Fibroblast of skin of right quadriceps (primary cell): ENCODE data around the gene UBASH3A.
"Not testable (repeated sequence)": the region's sequence is repeated elsewhere in the genome, so short reads cannot be mapped to it uniquely, and the experiment has no call there.

Experiments
- DNase-seq: peaks from one replicate; pipeline ENCODE4 v3.0.0-alpha.2; 2013

UBASH3A gene

DNA sequence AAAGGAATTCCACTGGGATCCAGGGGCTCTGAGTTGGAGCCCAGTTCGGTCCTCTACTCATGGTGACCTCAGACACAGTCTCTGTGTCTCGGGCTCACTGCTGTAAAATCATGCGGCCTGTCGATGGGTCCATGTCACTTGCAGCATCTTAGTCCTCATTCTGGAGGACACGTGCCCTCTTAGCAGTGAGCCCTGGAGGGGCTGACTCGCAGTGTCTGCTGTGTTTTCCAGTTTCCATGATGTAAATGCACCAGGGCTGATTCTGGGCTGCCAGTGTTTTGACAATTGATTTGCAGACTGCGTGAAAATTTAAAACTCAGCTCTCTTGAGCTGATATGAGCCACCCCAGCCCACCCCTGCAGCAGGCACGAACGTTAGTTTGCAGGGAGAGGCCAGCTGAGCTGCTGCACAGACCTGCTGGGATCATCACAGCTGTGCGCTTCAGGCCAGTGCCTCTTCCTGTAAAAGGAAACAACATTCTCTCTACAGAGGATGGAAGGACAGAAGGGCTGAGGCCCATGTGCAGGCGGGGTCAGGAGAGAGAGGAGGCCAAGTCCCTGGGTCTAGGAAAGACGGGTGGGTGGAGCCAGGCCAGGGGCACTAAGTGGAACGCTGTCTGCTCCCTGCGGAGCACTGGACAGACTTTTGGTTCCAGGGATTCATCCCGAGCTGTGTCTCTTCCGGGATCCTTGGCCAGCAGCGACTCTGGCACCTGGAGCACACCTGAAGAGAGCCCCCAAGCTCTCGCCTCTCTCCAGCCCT lies 49.7 kb downstream of the UBASH3A start:
- DNase-seq: no peak

DNA sequence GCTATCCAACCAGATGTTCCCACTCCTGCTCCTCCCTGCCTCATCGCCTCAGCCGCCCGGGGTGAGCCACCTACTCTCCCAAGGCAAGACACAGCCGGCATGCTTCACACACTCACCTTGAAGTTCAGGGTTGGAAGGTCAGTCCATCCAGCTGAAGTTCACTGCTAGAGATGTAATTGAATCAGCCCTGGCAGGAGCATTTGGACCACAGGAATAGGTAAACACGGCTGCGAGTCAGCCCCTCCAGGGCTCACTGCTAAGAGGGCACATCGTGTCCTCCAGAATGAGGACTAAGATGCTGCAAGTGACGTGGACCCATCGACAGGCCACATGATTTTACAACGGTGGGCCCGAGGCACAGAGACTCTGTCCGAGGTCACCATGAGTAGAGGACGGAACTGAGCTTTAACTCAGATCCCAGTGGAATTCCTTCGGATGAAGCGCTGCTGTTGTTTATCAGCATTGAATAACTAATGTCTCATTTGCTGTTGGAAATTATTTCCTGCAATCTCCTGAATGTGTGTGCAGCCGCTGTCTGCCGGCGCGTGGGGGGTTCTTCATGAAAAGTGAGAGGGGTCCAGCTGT lies 50.4 kb downstream of the UBASH3A start:
- DNase-seq: no peak

DNA sequence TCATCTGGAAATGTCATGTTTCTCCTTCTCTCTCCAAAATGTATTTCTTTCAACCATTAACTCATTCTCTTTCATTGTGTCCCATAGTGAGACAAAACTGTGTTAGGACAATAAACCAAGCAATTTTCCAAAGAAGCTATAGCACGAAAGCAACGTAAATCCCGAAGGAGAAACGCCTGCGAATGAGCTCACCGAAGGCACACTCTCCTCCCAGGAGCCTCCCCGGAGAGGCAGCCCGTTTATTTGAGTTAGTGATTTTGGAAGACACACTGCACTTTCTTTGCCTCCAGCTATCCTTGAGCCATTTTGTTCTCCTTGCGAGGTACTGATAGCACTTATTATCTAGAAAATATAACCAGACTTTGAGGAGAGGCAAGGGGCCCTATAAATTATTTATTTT lies 51.1 kb downstream of the UBASH3A start:
- no peak for DNase-seq

DNA sequence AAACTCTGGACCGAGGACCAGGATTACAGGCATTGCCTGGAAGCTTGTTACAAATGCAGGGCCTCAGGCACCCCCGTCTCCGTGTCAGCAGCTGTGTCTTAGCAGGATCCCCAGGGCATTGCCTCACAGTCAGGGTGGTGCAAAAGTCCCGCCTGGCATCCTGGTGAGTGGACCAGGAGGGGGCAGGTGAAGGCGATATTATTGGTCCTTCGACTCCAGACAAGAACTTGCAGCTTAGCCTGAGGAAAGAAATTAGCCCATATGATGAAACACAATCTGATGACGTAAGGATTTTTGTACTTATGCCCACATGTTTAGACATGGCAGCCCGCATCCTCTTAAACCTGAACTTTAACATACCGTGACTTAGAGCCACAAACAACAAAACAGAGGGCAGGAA lies 51.5 kb downstream of the UBASH3A start:
- DNase-seq: no peak

DNA sequence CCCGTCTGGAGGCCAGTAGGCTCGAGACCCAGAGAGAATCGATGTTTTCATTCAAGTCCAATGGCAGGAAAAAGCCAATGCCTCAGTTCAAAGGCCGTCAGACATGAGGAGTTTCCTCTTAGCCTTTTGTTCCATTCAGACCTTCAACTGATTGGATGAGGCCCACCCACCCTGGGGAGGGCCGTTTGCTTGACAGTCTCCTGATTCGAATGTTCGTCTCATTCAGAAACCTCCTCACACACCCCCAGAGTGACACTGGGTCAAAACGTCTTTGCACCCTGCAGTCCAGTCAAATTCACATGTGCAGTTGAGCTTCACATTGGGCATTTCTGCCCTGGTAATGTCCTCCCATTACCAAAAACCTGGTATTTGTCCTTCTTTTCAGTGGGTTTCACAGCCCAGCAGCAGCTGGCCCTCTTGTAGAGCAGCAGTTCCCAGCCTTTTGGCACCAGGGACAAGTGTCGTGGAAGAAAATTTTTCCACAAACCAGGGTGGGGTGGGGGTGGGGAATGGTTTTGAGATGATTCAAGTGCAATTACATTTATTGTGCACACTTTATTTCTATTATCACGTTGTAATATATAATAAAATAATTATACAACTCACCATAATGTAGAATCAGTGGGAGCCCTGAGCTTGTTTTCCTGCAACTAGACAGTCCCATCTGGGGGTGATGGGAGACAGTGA lies 52.2 kb downstream of the UBASH3A start:
- no peak for DNase-seq

DNA sequence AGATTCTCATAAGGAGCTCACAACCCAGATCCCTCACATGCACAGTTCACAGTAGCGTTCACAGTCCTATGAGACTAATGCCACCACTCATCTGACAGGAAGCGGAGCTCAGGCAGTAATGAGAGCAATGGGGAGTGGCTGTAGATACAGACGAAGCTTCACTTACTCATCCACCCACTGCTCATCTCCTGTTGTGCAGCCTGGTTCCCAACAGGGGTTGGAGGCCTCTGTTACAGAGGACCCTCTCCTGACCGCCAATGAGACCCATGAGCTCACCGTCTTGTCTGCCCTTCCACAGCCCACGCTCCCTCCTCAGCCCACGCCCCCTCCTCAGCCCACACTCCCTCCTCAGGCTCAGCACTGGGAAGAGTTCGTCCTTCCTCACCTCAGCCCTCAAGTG lies 52.8 kb downstream of the UBASH3A start:
- DNase-seq: no peak

DNA sequence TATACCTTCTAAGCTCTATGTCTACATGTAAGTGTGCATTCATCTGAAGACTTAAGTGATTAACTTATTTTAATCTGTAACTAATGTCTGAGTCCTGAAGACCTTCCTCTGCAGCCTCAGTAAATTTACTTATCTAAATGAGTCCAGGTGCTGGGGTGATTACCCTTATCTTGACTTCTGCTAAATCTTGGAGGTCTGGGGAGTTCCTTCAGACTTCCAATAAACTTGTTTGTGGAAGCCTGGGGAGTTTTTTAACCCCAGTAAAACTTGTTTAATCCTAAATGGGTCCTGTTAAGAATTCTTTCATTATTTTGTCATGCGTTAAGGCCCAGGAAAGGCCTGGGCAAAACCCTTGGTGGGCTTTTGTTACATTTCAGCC lies 55.4 kb downstream of the UBASH3A start:
- no peak for DNase-seq

DNA sequence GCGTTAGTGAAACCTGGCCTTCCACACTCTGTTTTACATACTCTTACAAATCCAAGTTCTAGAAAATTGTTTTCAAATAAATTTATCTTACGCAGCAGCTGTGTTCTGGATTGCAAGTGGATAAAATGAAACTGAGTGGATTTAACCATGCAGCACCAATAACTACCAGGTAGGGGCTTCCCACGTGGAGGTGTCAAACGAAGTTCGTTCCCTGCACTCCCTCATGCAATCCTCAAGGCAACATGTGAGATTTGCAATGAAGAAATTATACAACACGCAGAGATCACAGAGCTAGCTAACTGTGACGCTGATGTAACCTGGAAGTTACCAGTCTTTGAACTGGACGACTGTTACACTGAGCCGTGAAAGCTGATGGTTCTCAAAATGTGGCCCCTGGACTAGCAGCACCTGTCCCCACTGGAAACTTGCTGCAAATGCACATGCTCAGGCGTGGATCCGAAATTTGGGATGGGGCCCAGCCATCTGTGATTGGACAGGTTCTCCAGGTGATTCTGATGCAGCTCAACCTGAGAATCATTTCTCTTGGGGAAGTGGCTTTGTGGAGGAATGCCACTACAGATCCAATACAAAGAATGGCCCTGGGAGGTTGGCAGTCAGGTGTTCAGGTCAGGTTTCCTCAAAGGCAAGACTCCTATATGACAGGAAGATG lies 56.0 kb downstream of the UBASH3A start:
- no peak for DNase-seq

DNA sequence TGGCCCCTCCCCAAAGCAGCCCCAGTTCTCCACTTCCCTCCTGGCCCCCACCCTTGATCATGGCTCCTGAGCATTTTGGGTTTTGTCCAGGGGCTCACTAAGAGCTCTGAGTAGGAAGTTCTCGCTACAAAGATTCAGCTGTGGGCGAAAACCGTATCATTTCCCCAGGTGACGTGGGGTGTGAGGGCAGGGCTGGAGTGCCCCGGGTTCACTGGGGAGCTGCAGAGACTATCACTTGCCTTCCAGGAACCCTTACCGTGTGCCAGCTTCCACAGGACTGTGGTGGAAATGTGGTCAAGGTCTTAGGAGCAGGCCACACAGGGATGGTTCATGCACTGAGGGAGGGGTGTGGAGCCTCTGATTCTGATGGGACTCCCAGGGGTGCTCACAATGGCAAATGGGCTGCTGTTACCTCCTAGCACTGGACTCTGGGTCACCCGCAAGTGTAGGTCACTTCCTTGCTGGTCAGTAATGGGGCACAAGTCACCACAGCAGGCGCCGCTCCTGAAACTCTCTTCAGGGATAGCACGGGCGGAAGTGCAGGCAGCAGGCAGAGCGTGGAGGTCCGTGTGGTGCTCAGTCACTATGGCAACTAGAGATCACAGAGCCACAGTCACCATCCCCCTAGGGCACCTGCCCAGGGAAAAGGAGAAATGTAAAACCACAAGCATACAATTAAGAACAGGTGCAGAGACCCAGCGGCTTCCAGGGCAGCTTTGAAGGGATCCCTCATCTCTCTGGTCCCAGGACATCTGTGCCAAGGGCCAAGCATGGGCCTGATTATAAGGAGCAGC lies 56.9 kb downstream of the UBASH3A start:
- DNase-seq: no peak

DNA sequence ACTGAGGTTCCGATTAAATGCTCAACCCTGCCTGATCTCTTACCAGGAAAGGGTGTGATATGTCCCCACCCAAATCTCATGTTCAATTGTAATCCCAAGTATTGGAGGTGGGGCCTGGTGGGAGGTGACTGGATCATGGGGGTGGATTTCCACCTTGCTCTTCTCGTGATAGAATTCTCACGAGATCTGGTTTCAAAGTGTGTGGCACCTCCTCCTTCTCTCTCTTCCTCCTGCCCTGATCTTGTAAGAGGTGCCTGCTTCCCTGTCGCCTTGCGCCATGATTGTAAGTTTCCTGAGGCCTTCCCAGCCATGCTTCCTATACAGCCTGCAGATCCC lies 57.5 kb downstream of the UBASH3A start:
- DNase-seq: no peak

DNA sequence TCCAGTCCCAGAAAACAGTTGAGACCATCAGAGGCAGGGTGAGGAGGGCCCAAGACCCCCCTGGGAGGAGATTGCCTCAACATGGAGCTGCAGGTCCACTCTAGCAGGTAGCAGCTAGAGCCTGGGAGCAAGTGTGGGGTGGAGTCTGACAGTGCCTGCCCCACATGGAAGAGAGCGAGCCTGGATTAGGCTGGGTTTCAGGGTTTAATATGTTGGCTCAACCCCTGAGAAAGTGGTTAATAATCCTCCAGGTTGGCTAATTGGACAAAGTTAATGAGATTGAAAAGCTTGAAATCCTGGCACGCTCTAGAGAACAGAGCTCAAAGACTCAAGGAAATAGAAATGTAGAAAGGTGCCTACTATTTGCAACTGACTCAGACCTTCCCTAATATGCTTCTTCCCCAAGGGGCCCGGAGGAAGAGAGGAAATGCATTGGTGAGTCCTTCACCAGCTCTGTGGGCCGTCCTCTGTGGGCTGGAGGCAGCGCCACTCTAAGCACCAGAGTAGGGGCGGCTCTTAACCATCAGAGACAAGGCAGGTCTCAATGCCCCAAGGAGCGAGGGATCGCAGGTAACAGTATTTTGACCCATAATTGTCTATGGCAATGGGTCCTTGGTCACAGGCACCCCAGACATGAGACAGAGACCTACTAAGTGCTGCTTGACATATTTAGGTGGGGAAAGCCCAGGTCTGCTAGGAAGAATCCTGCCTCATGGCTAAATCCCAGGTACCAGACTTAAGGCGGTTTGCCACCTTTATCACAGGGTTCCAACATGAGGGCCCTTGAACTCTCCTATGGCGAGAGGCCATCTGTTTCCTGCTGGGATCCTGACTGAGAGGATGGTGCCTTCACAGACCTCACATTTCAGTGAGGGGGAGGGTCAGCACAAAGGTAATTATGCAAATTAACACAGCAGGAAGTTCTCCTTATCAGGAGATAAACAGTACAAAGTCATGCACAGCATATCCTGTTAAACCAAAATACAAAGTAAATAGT lies 58.5 kb downstream of the UBASH3A start:
- no peak for DNase-seq

DNA sequence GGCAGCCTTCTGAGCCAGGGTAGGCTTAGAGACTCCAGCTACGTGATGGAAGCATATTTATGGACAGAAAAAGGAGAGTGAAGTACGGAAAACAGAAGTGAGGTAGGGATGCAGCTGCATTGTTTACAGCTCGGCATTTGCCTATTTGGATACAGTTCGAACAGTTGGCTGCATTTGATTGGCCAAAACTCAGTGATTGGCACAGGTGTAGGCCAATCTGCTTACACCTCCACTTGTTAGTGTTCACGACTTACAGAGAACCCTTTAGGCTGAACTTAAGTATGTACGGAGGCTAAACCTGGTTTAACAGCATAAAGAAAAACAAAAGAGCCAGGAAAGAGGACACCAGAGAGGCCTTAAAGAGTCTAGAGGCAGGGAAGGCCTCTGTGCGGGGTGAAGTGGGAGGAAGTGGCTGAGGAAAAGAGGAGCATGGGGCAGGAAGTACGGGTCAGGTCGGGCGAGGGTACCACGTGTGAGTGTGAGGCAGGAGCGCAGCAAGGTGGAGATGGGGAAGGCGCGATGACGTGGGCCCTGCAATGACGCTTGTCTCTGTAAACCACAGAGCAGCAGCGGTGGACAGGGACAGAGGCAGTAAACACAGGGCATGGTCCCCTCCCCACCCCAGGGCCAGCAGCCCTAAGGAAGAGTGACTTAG lies 60.3 kb downstream of the UBASH3A start:
- DNase-seq: peak; percentile 53

DNA sequence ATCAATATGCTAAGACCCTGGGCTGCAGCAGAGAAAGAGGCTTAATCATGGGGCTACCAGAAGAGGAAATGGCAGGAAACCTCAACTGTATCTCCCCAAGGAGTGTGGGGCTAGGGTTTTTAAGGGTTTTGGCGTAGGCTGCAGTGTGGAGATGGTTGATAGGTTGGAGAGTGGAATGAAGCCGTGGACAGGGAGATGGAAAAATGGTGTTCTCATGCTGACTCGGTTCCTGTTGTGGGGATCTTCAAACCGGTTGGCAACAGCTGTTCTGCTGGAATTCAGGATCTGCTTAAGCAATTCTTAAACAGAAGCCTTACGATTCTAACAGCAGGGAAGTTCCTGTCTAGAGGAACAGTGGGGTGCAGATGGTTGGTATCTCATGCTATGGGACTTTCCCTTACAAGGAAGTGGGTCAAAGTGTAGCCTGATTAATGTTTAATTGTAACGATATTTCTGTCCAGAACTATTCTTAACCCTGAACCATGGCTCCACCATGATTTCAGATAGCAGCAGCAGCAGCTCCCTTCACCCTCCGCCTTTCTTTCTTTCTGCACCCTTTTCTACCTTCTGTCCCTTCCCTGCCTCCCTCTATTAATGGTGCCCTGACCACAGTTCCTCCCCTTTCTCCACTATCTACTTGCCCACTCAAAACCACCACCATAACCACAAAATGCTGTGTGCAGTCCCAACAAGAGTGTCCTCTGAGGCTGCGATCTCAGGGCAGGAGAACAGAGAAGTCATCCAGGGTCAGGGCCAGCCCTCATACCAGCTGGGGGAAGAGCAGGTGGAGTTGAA lies 61.5 kb downstream of the UBASH3A start:
- DNase-seq: no peak

DNA sequence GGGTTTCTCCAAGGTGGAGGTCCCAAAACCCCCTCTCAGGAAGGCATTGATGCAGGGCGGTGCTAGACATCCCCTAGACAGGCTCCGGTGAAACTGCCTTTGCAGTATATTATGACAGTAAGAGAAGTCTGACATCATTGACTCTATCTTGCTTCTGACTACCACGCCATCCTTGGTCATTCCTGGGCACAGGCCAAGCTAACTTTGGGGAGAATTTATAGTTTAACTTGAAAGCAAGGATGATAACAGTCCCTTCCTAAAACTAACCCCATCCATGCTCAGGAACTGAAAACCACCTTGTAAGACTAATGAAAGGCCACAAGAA lies 62.1 kb downstream of the UBASH3A start:
- DNase-seq: no peak

DNA sequence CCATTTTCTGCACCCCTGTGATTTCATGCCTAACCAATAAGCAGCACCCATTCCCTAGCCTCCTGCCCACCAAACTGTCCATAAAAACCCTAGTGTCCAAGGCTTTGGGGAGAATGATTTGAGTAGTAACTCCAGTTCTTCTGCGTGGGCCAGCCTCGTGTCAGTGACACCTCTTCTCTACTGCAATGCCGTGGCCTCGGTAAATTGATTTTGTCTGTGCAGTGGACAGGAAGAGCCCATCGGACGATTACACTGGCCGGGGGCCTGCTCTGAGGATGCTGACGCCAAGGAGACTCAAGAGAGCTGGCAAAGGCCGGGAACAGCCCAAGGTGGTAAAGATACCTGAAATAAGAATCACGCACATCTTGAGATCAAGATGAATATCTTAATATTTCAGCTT lies 63.0 kb downstream of the UBASH3A start:
- DNase-seq: no peak

DNA sequence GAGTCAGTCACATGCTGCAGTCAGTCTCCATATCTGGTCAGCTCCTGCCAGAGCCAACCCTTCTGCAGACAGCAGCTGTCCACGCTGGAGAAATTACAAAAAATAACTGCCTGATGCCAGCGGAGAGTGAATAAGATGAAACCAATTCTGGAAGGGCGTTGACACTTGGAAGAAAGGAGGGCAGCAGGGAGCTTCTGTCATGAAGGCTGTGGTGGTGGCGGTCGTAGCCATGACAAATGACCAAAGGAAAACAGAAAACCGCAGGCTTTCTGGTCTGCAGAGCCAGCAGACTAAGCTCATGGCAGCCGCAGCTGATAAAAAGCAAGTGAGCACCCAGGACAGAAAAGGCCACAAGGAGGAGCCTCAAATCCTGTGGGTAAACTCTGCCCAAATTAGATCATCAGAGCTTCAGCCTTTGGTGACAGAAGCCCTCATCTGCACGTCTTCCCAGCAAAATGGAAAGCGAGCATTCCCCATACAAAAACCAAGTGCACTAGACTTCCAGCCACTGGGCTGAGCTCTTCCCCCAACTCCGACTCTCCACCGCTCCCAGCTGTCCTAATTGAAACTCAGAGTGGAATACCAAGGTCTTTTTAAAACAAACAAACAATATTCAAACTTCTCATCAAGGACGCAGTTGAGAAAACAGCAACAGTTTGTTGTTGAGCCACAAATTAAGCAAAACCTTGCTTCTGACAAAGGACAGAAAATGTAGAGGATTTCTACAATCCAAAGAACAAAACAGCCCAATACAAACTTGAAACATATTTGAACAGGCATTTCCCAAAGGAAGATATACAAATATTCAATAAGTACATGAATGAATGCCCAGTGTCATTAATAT lies 63.7 kb downstream of the UBASH3A start:
- no peak for DNase-seq

DNA sequence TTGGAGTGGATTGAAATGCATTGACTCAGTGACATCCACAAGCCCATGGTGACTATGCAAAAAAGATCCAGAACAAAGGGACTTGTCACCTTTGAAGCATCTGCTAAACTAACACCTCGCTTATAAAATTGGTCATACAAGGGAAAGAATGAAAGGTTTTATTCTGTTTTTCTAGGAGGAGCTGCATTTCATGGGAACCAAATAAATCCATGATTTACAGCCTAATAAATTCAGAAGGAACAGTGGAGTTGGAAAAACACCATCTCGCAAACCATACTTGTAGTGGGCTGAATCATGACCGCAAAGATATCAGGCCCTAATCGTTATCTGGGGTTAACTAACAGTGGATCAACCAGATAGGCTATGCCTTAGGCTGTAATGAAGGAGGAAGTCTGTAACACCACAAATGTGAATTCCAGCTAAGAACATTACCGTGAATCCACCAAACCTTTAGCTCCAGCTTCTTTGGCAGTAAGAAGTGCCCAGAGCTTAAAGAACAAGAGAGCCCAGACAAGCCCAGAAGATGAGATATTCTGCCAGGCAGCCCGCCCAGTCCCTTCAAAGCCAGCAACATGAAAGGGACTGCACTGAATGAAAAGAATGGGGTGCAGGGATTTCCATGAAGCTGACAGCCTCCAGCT lies 64.9 kb downstream of the UBASH3A start:
- no peak for DNase-seq

DNA sequence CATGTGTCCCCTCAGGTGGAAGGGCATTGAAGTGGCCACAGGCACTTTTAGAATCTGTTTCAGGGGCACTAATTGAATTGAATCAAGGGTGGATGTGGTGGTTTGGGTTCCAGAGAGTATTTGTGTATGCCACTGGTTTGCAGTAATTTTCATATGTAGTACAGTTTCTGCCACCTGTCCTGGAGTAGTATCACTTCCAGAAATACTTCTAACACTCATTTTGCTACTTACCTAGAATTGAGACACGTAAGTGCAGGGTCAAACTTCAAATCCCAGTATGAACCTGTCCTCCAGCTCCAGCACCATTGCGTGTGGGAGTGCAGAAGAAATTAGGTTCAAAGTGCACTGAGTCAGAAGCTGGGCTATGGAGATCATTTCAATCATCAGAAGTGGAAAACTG lies 65.6 kb downstream of the UBASH3A start:
- DNase-seq: no peak

DNA sequence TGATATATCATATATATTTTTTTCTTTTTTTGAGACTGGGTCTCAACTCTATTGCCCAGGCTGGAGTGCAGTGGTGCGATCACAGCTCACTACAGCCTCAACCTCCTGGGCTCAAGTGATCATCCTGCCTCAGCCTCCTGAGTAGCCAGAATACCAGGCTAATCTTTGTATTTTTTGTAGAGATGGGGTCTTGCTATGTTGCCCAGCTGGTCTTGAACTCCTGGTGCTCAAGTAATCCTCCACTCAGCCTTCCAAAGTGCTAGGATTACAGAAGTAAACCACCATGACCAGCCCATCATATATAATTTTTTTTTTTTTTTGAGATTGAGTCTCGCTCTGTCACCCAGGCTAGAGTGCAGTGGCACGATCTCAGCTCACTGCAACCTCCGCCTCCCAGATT lies 66.0 kb downstream of the UBASH3A start:
- not testable (repeated sequence) for DNase-seq
